SK-N-SH treated with all-trans-retinoic acid at 6 μM for 48 hours (cell line): ENCODE data around the gene ZMIZ1.

Experiments used
- ARNTL ChIP-seq: fragments of 450-650 bp; formaldehyde crosslinking; IDR thresholded peaks from 2 replicates; pipeline ENCODE4 v1.5.0; 2020; ENCODE audit warnings: low read depth, mild to moderate bottlenecking, moderate library complexity, borderline replicate concordance
- CSDC2 ChIP-seq: fragments of 250-450 bp; sonication (Bioruptor Pico); IDR thresholded peaks from 2 replicates; pipeline ENCODE4 v1.5.0; 2020; ENCODE audit warnings: mild to moderate bottlenecking, moderate library complexity
- CSRNP3 ChIP-seq: fragments of 250-450 bp; sonication (Bioruptor Pico); IDR thresholded peaks from 2 replicates; pipeline ENCODE4 v1.5.1; 2021; ENCODE audit warnings: mild to moderate bottlenecking, moderate library complexity
- OSR1 ChIP-seq: fragments of 250-450 bp; sonication (Bioruptor Pico); IDR thresholded peaks from 2 replicates; pipeline ENCODE4 v1.8.0; 2022; ENCODE audit warnings: moderate library complexity, mild to moderate bottlenecking, inconsistent platforms
- TF ChIP-seq, protein P1 (sequence below): fragments of 250-450 bp; sonication (Bioruptor Pico); IDR thresholded peaks from 2 replicates; pipeline ENCODE4 v1.8.0; 2020; ENCODE audit warnings: mild to moderate bottlenecking, moderate library complexity, borderline replicate concordance

GRCh38 chr10:79336739-79337138, 268.0 kb downstream of the ZMIZ1 start:
- TF ChIP-seq OSR1 (CRISPR knock-in tag), result no peak
- TF ChIP-seq ARNTL, result no peak
- TF ChIP-seq, protein P1, sequence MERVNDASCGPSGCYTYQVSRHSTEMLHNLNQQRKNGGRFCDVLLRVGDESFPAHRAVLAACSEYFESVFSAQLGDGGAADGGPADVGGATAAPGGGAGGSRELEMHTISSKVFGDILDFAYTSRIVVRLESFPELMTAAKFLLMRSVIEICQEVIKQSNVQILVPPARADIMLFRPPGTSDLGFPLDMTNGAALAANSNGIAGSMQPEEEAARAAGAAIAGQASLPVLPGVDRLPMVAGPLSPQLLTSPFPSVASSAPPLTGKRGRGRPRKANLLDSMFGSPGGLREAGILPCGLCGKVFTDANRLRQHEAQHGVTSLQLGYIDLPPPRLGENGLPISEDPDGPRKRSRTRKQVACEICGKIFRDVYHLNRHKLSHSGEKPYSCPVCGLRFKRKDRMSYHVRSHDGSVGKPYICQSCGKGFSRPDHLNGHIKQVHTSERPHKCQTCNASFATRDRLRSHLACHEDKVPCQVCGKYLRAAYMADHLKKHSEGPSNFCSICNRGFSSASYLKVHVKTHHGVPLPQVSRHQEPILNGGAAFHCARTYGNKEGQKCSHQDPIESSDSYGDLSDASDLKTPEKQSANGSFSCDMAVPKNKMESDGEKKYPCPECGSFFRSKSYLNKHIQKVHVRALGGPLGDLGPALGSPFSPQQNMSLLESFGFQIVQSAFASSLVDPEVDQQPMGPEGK, result no peak
- TF ChIP-seq CSDC2, result no peak
- no peak for TF ChIP-seq CSRNP3 (CRISPR knock-in tag)
